Measurements from ENCODE around the gene ZNF598.

The ZNF598 gene

GRCh38 chr16:2009791-2010510 is at the start of gene ZNF598:
ZNF598 (minus strand) TSS chr16:2009821.
- DNase-seq: peak; percentile 27

GRCh38 chr16:2058872-2059271 is 49.3 kb upstream of the ZNF598 start:
- DNase-seq: no peak

GRCh38 chr16:2058420-2058819 is 48.8 kb upstream of the ZNF598 start:
- no peak for DNase-seq

GRCh38 chr16:2057438-2057837 is 47.8 kb upstream of the ZNF598 start:
- no peak for DNase-seq

- no peak for DNase-seq
Measured at GRCh38 chr16:2056681-2057407, 47.2 kb upstream of the ZNF598 start.

GRCh38 chr16:2056077-2056476 is 46.5 kb upstream of the ZNF598 start:
- no peak for DNase-seq

- DNase-seq: no peak
Measured at GRCh38 chr16:2054543-2055245, 45.1 kb upstream of the ZNF598 start.

GRCh38 chr16:2053897-2054296 is 44.3 kb upstream of the ZNF598 start:
- DNase-seq: no peak

GRCh38 chr16:2053211-2053610 is 43.6 kb upstream of the ZNF598 start:
- DNase-seq: no peak

- DNase-seq: no peak
Measured at GRCh38 chr16:2048116-2048543, 38.5 kb upstream of the ZNF598 start.

GRCh38 chr16:2047330-2048115 is 37.9 kb upstream of the ZNF598 start, which contains the start of the genes NTHL1 and TSC2:
NTHL1 (minus strand) TSS chr16:2047834; CDS start chr16:2047823, 11 bp downstream.
TSC2 (plus strand) TSS chr16:2047985; CDS start chr16:2048616, 631 bp downstream.
- peak; percentile 90 for DNase-seq

GRCh38 chr16:2046893-2047329 is 37.3 kb upstream of the ZNF598 start:
- no peak for DNase-seq

GRCh38 chr16:2045965-2046892 is 36.6 kb upstream of the ZNF598 start:
- no peak for DNase-seq

- no peak for DNase-seq
Measured at GRCh38 chr16:2044541-2044940, 34.9 kb upstream of the ZNF598 start.

GRCh38 chr16:2043667-2044451 is 34.2 kb upstream of the ZNF598 start:
- no peak for DNase-seq

GRCh38 chr16:2042986-2043666 is 33.5 kb upstream of the ZNF598 start:
- no peak for DNase-seq

- no peak for DNase-seq
Measured at GRCh38 chr16:2042171-2042985, 32.8 kb upstream of the ZNF598 start.

- no peak for DNase-seq
Measured at GRCh38 chr16:2040787-2041522, 31.3 kb upstream of the ZNF598 start.
